ENCODE results near the gene FLYWCH1. TPM values are rescaled to one million over a fixed set of nuclear protein-coding genes. Genes with fewer than 3 reads are reported as not detected.

Gene FLYWCH1
- total RNA-seq: 32.5 and 33.4 TPM in 2 replicates

- DNase-seq (ENCODE audit: low read depth, low spot score): peak; percentile 91
These were observed at the start of gene FLYWCH1 for GRCh38 chr16:2911638-2912329. FLYWCH1 (plus strand) TSS chr16:2911931; CDS start chr16:2929686, 17,755 bp downstream.

- no peak for DNase-seq (ENCODE audit: low read depth, low spot score)
These were observed 46.1 kb upstream of the FLYWCH1 start for GRCh38 chr16:2865651-2866050.

GRCh38 chr16:2866431-2866830 lies 45.3 kb upstream of the FLYWCH1 start:
- no peak for DNase-seq (ENCODE audit: low read depth, low spot score)

- no peak for DNase-seq (ENCODE audit: low read depth, low spot score)
These were observed 44.1 kb upstream of the FLYWCH1 start for GRCh38 chr16:2867661-2867986.

GRCh38 chr16:2867987-2868789 lies 43.5 kb upstream of the FLYWCH1 start:
- DNase-seq (ENCODE audit: low read depth, low spot score): peak; percentile 71

- DNase-seq (ENCODE audit: low read depth, low spot score): no peak
These were observed 39.8 kb upstream of the FLYWCH1 start for GRCh38 chr16:2871926-2872325.

- DNase-seq (ENCODE audit: low read depth, low spot score): no peak
These were observed 37.5 kb upstream of the FLYWCH1 start for GRCh38 chr16:2874032-2874911.

- no peak for DNase-seq (ENCODE audit: low read depth, low spot score)
These were observed 36.8 kb upstream of the FLYWCH1 start for GRCh38 chr16:2874912-2875362.

GRCh38 chr16:2879854-2880508 lies 31.8 kb upstream of the FLYWCH1 start:
- DNase-seq (ENCODE audit: low read depth, low spot score): no peak

GRCh38 chr16:2881783-2882649 lies 29.7 kb upstream of the FLYWCH1 start:
- DNase-seq (ENCODE audit: low read depth, low spot score): no peak

GRCh38 chr16:2882650-2883457 lies 28.9 kb upstream of the FLYWCH1 start, which contains the start of gene FLYWCH2:
FLYWCH2 (plus strand) TSS chr16:2883215; CDS start chr16:2896450, 13,235 bp downstream.
- DNase-seq (ENCODE audit: low read depth, low spot score): peak; percentile 97

- DNase-seq (ENCODE audit: low read depth, low spot score): no peak
These were observed 28.2 kb upstream of the FLYWCH1 start for GRCh38 chr16:2883458-2883908.

GRCh38 chr16:2884041-2884451 lies 27.7 kb upstream of the FLYWCH1 start:
- no peak for DNase-seq (ENCODE audit: low read depth, low spot score)

- no peak for DNase-seq (ENCODE audit: low read depth, low spot score)
These were observed 17.5 kb upstream of the FLYWCH1 start for GRCh38 chr16:2894231-2894630.

- no peak for DNase-seq (ENCODE audit: low read depth, low spot score)
These were observed 15.9 kb upstream of the FLYWCH1 start for GRCh38 chr16:2895813-2896212.

GRCh38 chr16:2896480-2897010 lies 15.2 kb upstream of the FLYWCH1 start:
- DNase-seq (ENCODE audit: low read depth, low spot score): no peak

- DNase-seq (ENCODE audit: low read depth, low spot score): no peak
These were observed 14.6 kb upstream of the FLYWCH1 start for GRCh38 chr16:2897110-2897509.

- DNase-seq (ENCODE audit: low read depth, low spot score): no peak
These were observed 12.7 kb upstream of the FLYWCH1 start for GRCh38 chr16:2898831-2899563.
